Measurements from ENCODE around the gene EIF4E3.

The EIF4E3 gene

DNA sequence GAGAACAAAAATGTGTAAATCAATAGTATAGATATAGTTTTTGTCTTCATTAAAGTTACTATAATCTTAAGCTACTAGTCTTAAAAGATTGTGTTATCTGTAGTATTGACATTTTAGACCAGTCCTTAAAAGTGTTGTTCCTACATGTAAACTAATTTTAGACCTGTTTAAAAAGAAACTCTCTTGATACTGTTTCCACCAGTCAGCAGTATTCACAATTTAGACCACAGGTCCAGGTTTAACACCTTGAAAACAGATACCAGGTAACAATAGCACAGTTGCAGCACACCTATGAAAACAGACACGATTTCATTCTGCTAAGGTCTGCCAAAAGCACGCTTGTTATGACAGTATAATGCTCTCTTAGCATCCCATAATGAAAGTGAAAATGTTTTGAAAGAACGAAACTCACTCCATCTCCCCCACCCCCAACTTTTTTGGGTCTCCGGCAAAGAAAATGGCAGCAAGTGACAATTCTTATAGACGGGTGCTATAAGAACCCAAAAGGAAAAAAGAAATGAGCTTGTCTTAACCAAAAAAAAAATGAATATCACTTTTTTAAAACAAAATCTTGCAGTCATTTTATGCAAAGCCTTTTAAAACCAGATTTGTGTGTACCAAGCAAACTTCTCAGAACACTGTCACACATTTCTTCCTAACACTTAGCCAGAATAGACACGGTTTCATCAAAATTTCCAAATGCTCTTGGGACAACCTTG is 1.6 kb downstream of the EIF4E3 start:
- peak; percentile 79 for DNase-seq (ENCODE audit: low spot score)

DNA sequence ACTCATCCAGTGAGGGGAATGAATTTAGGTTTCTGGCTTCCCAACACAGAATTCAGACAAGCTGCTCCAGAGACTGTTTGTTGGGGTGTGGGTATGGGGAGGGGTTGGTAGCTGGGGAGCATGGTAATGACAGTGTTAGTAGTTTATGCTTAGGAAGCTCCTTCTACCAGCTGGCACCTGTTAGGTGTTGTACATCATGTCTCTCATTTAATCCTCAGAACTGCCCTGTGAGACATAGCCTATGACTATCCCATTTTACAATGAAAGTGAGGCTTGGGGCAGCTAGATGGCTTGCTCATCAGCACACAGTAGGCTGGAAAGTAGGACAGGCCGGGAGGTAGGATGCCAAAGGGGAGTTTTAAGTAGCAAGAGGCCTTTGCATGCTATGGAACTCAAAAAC is 2.5 kb downstream of the EIF4E3 start:
- DNase-seq (ENCODE audit: low spot score): no peak

DNA sequence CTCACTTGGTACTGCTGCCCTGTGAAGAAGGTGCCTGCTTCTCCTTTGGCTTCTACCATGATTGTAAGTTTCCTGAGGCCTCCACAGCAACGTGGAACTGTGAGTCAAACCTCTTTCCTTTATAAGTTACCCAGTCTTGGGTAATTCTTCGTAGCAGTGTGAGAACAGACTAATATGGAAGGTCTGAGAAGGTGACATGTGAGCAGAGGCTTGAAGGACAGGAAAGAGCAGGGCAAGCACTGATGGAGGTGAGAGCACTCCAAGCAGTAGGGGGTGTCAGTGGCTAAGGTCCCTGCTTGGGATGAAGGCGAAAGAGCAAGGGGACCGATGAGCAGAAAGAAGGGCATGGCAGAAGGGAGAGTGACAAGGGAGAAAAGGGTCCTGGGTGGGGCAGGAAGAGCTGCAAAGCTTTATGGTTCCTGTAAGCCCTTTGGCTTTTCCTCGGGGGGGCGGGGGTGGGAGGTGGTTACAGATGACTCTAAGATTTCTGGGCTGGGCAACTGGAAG is 3.5 kb downstream of the EIF4E3 start:
- no peak for DNase-seq (ENCODE audit: low spot score)

DNA sequence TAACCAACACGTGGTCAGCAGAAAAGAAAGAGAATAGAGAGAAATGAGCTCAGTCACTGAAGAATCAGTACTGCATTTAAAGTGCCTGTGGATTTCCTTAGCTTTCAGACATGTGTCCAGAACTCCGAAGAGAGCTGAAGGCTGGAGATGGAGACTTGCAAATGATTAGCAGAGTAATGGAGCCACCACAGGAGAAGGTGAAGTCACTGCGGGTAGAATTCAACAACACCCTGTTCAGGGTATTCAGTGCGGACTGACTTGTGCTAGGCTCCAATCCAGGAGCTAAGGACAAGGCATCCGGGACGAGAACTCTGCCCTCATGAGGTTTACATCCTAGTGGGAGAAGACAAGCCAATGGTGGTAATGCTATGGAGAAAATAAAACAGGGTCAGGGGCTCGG is 4.2 kb downstream of the EIF4E3 start:
- DNase-seq (ENCODE audit: low spot score): no peak

DNA sequence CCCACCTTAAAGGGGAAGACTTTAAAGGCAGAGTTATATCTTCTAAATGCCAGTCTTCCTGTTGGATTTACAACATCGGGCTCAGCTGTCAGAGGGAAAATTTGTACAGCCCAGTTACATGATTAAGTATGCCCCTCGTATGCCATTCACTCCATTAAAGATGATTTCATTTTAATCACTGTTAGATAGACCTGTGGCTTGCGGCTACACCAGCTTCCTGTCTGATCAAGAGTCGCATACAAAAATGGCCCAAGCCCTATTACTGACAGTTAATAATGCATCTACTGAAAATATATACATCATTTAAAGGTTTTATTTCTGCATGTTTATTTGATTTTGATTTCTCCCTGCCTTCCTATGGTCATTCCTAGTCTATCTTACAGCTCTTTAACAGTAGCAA is 7.1 kb downstream of the EIF4E3 start:
- no peak for DNase-seq (ENCODE audit: low spot score)

DNA sequence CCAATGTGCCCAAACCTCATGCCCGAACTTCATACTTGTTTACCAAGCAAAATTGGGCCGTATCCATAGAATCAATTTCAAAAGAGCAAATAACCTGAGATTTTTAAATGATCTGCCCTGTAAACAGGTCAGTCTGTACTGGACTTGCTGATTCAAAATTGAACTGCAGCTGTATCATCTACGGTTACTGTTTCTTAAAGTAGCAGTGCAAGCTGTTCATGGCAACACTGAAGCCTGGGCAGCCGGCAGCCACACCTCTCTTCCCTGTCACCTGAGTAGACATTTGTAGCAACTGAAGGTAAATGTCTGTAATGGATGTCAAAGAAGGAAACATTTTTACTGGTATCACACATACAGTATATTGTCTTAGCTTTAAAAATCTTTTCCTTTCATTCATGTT is 10.6 kb downstream of the EIF4E3 start:
- no peak for DNase-seq (ENCODE audit: low spot score)

DNA sequence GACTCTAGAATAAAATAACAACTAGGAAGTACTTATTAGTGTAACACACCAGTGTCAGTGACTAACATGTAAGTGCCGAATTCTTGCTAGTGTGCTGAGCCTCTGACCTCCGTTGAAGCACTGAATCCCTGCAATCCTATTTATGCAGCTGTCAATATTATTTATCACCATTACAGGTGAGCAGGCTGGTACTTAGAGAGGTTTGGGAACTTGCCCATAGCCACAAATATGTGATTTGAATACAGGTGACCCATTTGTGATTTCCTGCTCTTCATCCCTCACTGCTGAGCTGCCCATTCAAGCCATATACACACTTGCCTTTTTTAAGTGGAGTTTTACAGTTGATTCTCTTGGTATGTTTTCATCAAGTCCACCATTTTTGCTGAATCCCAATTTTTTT is 12.2 kb downstream of the EIF4E3 start:
- DNase-seq (ENCODE audit: low spot score): no peak

DNA sequence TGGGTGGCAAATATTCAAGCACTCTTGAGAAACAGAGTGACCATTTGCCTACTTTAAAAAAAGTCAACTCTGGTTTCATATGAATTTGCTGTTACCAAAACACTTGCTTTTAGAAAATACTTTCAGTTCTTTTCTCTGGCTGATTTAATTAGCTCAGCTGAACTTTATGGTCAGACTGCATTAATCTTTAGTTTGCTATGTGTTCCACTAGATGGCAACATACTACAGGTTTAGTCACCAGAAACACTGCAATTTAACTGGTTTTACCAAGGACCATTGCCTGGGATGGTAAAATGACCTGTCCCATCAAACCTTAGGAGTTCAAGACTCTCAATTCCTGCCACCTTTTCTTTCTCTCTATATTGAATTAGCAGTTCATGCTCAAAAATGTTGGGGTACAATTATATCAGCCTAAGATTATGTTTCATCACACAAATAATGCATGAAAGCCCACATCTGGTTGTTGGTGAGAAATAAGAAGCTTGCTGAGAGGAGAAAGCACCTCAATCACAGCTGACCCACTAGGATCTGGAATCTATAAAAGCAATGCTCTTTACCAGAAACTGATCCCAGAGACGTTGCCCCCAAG is 14.2 kb downstream of the EIF4E3 start:
- DNase-seq (ENCODE audit: low spot score): peak; percentile 67

DNA sequence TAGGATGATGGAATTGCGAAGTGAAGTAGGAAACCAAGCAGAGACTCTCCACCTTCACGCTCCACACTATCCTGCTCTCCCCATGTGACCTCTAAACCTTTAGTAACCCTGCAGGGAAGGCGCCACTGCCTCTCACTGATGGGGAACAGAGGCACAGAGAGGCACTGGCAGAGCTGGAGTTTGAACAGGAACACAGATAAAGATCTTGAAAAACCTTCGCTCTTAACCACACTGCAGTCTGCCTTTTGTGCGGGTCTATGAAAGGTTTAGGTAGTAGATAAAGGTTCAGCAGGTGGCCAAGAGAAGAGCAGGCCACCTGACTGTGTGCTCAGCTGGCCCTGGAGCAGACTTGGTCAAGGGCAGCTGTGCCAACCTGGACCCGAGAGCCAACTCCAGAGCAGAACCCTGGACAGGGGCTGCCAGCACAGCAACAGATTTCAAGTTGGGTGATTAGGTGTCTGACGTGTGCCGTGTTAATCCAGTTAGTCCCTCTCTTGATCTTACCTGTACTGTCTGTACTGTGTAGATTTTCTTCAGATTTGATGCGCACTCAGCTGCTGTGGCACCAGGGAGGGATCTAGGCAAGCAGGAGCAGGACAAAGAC is 15.2 kb downstream of the EIF4E3 start:
- DNase-seq (ENCODE audit: low spot score): no peak

DNA sequence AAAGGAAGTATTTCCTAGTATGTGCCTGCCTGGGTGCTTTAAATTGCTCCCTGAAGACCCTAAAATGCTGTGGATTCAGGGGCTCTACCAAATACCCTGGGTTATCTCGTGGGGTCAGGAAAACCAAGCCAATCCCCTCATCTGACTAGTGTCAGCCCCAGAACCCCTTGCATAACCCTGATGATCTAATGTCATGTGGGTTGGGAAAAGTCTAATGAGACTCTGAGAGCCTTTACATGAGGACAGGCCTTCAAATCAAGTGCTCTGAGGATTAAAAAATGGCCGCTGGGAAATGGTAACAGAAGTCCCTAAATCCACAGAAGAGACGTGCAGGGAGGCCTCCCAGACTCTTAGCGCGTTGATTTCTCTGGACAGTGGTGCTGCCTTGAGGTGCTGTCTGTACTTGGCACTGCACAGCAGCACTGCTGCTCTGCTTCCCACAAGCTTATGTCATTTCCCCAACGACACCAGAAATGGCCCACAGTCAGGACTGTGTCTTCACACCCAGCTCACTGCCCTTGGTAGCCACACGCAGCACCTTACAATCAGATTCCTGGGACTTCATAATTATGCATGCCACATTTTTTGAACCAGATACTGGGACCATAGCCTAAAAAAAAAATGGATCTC is 16.6 kb downstream of the EIF4E3 start:
- no peak for DNase-seq (ENCODE audit: low spot score)

DNA sequence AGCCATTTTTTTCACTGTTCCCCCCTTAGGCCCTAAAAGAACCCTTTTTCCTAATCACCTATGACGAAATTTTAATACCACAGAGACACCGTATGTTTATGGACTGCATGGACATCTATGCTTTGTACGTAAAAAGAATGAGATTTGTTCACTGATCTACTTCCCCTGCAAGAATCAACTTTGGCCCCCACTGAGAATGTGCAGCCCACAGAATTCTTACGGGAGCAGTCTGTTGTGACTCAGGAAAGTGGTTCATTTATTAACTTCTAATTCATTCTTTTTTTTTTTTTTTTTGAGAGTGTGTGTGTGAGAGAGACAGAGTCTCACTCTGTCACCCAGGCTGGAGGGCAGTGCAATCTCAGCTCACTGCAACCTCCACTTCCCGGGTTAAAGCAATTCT is 17.6 kb downstream of the EIF4E3 start:
- no peak for DNase-seq (ENCODE audit: low spot score)

DNA sequence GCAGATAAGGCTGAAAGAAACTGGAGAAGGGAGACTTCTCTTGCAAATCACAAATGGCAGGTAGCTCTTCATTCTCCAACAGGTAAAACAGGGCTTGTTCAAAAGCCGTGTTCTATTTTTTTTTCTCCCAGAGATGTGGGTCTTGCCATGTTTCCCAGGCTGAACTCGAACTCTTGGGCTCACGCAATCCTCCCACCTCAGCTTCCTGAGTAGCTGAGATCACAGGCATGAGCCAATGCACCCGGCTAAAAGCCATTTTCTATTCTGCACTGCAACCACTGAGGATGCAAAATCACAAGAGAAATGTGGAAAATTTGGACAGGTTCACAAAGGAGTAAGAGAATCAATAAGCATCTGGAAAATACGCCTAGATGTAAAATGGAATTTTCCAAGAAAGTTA is 19.5 kb downstream of the EIF4E3 start:
- DNase-seq (ENCODE audit: low spot score): no peak

DNA sequence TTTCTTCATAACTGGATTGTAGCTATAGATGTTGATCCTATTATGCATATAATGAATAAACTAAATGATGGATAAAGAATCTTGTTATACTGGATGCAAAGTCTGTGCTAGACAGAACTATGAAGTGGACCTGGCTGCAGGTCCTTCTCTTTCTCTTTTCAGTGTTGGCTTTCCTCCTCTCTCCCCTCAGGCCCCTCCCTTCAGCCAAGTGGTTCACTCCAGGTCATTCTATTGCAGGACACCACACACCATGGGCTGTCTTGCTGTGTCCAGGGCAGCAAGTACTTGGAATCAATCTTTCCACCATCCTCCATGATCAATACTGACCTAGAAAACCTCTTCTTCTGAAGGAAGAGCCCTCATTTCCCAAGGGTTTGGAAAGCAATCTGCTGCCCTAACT is 20.3 kb downstream of the EIF4E3 start:
- no peak for DNase-seq (ENCODE audit: low spot score)

DNA sequence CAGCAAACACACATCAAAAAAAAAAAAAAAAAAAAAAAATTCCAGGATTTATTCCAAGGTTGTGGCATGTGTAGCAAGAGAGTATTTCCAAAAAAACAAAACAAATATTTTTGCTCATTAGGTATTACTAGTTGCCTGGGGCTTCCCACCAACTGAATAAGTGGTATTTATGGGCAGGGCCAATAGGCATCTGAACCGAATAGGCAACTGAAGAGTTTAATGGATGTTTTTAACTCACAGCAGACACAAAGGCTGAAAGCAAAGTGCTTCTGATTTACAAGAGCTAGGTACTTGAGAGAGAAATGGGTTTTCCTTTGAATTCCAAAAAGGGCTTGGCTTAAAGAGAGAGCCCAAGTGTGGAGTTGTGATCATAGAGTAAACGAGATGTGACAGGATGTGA is 21.4 kb downstream of the EIF4E3 start:
- DNase-seq (ENCODE audit: low spot score): no peak

DNA sequence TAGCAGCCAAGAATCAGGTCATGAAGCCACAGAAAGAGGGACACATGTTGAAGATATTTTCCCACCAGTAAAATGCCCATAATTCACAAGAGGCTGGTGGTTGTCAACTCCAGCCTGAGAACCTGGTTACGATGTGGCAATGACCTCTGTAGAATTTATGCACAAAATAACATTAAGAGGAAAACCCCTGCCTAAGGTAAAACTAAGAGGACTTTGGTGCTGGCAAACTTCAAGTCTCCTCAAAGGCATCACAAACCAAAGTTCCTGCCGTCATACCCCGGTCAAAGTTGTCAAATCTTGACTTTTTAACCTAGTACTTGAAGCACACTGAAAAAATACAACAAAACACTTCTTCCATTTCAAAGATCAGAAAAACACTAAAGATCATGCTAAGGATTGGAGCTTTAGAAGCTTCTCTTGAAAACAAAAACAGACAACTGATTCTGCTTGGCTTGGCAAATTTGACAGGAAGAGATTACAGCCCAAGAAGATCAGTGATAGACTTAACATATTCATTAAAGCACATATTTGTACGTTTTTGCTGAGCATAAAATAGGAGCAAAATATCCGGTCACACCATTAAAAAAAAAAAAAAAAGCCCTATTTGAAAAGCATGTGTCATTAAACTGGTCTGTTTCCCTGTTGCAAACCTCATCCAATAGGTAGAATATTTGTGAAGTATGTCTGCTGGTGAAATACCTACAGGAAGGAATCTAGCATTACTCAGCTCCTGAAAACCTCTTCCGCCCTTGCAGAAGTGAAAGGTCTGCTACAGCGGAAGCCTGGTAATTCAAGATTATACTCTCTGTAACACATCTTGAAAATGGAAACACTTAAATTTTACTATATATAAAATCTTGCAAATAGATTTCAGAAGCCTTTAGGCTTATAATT is 22.8 kb downstream of the EIF4E3 start:
- DNase-seq (ENCODE audit: low spot score): peak; percentile 70

DNA sequence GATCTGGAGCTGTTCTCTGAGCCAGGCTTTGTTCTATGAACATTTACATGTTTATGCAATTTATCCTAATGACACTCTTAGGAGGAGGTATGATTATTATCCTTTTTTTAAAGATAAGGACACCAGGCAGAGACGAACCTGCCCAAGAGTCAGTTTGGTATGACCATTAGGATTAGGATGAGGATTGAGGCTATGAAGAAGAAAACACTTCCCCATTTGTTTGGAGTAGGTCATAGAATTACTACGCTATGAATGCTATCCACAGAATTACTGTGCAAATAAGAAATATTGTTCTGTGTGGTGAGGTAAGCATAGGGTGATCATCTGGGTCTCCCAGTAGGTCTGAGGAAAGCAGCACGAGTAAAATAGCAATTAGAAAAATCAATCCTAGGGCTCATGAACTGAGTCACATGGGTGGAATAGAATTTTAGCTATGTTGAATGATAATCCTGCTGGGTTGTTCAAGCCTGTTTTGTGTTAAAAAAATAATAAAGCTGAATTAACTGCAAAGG is 23.9 kb downstream of the EIF4E3 start:
- no peak for DNase-seq (ENCODE audit: low spot score)

DNA sequence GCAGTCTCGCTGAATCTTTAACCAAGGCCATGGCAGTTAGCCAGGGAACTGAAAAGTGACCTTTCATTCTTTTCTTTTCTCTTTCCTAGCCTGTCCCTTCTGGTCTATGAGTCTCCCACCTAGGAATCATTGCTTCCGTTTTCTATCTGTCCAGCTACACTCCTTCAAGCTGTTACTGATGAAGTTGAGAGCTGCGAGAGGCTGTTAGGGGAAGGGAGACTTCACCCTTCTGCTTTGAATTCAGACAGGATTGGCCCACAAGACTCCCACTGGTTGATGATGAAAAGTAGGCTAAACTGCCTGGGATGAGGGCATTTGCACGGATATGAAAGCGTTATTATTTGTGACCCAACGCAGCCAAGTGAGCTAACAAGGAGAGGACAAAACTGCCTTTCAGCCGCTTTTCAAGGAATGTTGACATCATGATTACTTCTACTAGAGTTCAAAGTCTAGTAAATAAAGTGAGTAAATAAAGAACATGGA is 30.2 kb downstream of the EIF4E3 start:
- DNase-seq (ENCODE audit: low spot score): no peak

DNA sequence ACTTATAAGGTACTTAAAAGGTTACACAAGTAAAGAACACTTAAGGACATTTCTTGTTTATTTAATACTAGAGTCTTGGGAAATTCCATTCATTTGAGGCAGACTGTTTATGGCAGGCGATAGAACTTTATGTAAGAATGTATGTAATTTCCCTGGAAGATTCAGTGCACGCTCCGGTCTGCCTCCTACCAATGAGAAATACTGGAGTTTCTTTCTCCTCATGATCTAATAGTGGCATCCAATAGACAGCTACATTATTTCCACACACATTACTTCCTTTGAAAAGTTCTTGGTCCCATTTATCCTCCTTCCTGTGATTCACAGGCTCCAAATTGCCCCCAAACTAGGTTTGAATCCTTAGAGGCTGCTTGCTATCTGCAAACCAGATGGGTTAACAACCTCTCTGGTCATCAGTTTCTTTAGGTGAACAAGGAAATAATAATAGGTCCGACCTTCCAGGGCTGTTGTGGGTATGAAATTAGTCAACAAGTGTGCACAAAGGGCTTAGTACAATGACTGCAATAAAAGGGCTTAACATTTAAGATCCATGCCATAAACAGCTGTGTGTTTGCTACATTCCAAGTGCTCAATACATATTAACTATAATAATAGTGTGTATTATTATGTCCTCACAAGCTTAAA is 30.7 kb downstream of the EIF4E3 start:
- no peak for DNase-seq (ENCODE audit: low spot score)

DNA sequence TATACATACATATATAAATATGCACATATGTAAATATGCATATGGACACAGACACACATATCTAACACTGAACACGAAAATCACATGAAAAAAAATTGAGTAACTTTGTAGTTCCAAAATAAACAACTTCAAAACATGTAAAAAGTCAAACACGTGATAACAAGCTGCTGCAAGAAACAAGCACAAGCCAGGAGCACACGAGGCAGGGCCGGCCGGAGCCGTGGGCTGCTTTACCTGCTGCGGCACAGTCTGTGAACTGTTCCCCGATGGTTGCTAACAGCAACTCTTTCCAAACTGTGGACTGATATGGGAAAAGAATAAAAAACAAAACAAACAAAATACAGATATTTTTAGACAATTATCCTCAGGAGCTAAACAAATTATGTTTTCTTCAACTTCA is 31.6 kb downstream of the EIF4E3 start:
- no peak for DNase-seq (ENCODE audit: low spot score)

DNA sequence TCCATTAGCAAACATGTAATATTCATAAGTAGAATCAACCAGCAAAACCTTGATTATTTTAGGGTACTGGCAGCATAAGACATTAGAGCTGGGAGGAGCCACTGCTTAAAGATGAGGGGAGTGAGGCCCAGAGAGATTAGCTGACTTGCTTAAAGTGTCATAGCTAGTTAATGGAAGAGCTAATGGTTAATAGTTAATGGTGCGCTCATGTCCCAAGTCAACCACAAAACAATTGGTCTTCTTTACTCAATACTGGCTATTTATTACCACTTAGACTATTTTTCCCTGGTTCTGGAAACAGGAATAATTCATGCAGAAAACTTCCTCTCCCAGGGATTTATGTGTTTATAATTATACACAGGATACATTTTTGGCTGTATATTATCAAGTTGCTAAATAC is 33.1 kb downstream of the EIF4E3 start:
- no peak for DNase-seq (ENCODE audit: low spot score)

DNA sequence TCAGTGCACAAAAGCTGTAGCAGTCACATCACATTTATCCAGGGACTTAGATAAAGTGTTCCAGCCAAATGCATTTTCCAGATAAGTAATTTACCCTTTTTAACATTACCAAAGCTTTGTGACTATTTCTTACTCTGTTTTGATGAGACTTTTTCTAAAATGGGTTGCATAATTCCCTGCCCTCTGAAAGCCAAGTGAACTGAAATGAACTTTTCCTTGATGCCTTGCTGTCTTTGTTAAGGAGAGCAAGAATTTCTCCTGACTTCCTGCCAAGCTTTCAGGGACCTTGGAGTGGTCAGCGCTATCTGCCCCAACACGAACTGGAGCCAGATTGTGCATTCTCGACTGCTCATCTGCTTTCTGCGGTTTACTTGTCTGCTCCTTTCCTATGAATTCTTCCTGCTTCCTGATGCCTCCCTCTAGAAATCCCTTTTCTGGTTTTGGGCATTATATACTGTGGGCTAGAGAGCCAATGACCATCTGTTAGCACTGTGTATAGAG is 34.8 kb downstream of the EIF4E3 start:
- no peak for DNase-seq (ENCODE audit: low spot score)

All from activated CD4-positive, alpha-beta T cell treated with anti-CD3 and anti-CD28 coated beads, Interleukin-2, Interleukin-4, amounts not matched to agents 100 ng/mL and 50 ng/mL, durations not matched to agents 16 hours and 8 hours (primary cell).